T-helper 2 cell treated with Interferon-gamma antibody and Interleukin-4, amounts not matched to agents 100 ng/mL and 5 ng/mL, for 36 hours (primary cell): ENCODE measurements around the gene SH3GL2. TPM values are rescaled to one million over a fixed set of nuclear protein-coding genes. Genes with fewer than 3 reads are reported as not detected.
"Not testable (repeated sequence)": the region's sequence is repeated elsewhere in the genome, so short reads cannot be mapped to it uniquely, and the experiment has no call there.

Source experiments
- intact Hi-C: fragments of 100-400 bp; cut with micrococcal nuclease; formaldehyde crosslinking; loops from one replicate; pipeline ENCODE4 v1.15.1; 2023
- total RNA-seq: library from RNA; stranded (reverse); gene quantifications from 2 replicates; pipeline ENCODE4 v1.2.3, GENCODE V29; 2022

The SH3GL2 gene
- total RNA-seq, 1 donor from 2014 or later = not detected

GRCh38 chr9:17742067-17742466, 163.2 kb downstream of the SH3GL2 start:
- intact Hi-C loops = no loop called here

GRCh38 chr9:17744786-17745185, 165.9 kb downstream of the SH3GL2 start:
- intact Hi-C loops = no loop called here

GRCh38 chr9:17750269-17750668, 171.4 kb downstream of the SH3GL2 start:
- intact Hi-C loops = no loop called here

GRCh38 chr9:17751486-17751885, 172.6 kb downstream of the SH3GL2 start:
- intact Hi-C loops = no loop called here

GRCh38 chr9:17752021-17752420, 173.2 kb downstream of the SH3GL2 start:
- intact Hi-C loops = no loop called here

GRCh38 chr9:17757816-17758215, 178.9 kb downstream of the SH3GL2 start:
- intact Hi-C loops = no loop called here

- intact Hi-C loops = no loop called here
Observed at GRCh38 chr9:17760250-17760649, 181.4 kb downstream of the SH3GL2 start.

GRCh38 chr9:17761984-17762676, 183.3 kb downstream of the SH3GL2 start:
- intact Hi-C loops = no loop called here

GRCh38 chr9:17764306-17764705, 185.4 kb downstream of the SH3GL2 start:
- intact Hi-C loops = no loop called here

- intact Hi-C loops = not testable (repeated sequence)
Observed at GRCh38 chr9:17765131-17765530, 186.3 kb downstream of the SH3GL2 start.

GRCh38 chr9:17772223-17772622, 193.4 kb downstream of the SH3GL2 start:
- intact Hi-C loops = no loop called here

- intact Hi-C loops = no loop called here
Observed at GRCh38 chr9:17775656-17776055, 196.8 kb downstream of the SH3GL2 start.

GRCh38 chr9:17776735-17777134, 197.9 kb downstream of the SH3GL2 start:
- intact Hi-C loops = no loop called here

GRCh38 chr9:17777465-17777864, 198.6 kb downstream of the SH3GL2 start:
- intact Hi-C loops = no loop called here

GRCh38 chr9:17782430-17783149, 203.7 kb downstream of the SH3GL2 start:
- intact Hi-C loops = no loop called here

GRCh38 chr9:17783227-17783626, 204.4 kb downstream of the SH3GL2 start:
- intact Hi-C loops = no loop called here

- intact Hi-C loops = no loop called here
Observed at GRCh38 chr9:17789316-17789715, 210.4 kb downstream of the SH3GL2 start.

GRCh38 chr9:17793713-17794622, 215.1 kb downstream of the SH3GL2 start:
- intact Hi-C loops = no loop called here

- intact Hi-C loops = no loop called here
Observed at GRCh38 chr9:17795744-17796143, 216.9 kb downstream of the SH3GL2 start.

GRCh38 chr9:17799369-17799768, 220.5 kb downstream of the SH3GL2 start:
- intact Hi-C loops = no loop called here

GRCh38 chr9:17800418-17800817, 221.6 kb downstream of the SH3GL2 start:
- intact Hi-C loops = no loop called here
